HG03060 (cell line): Measurements from ENCODE around the gene CALML4.
A peak's percentile ranks its signal among the peaks of the same experiment; 100 is the strongest.
"Not testable (repeated sequence)": the region's sequence is repeated elsewhere in the genome, so short reads cannot be mapped to it uniquely, and the experiment has no call there.

Experiments used
- ATAC-seq: cut with Tn5 transposase; IDR thresholded peaks from one replicate; pipeline ENCODE4 v1.9.1; 2021; ENCODE audit warnings: low read depth, moderate number of reproducible peaks; ENCODE audit not compliant: unreplicated experiment

Gene CALML4, protein sequence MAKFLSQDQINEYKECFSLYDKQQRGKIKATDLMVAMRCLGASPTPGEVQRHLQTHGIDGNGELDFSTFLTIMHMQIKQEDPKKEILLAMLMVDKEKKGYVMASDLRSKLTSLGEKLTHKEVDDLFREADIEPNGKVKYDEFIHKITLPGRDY

GRCh38 chr15:68204776-68205557 is at the start of gene CALML4:
Gene CALML4, minus strand, starts transcription at chr15:68205332. Its CDS starts 85 bp downstream, at chr15:68205247.
- ATAC-seq = no peak

- ATAC-seq = no peak
Measured at GRCh38 chr15:68252925-68253534, 47.9 kb upstream of the CALML4 start.

DNA sequence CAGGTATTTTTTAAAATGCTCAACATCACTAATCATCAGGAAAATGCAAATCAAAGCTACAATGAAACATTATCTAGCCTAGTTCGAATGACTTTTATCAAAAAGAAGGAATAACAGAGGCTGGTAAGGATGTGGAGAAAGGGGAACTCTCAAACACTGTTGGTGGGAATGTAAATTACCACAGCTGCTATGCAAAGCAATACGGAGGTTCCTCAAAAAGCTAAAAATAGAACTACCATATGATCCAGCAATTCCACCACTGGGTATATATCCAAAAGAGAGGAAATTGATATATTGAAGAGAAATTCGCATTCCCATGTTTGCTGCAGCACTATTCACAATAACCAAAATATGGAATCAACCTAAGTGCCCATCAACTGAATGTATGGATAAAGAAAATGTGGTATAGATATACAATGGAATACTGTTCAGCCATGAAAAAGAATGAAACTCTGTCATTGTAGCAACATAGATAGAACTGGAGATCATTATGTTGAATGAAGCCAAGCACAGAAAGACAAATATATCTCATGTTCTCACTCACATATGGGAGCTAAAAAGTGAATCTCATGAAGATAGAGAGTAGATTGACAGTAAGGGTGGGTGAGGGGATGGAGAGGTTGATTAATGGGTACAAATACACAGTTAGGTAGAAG is 44.1 kb upstream of the CALML4 start:
- no peak for ATAC-seq

- no peak for ATAC-seq
Measured at GRCh38 chr15:68244235-68244634, 39.1 kb upstream of the CALML4 start.

GRCh38 chr15:68241088-68241935 is 36.2 kb upstream of the CALML4 start:
- ATAC-seq = no peak

DNA sequence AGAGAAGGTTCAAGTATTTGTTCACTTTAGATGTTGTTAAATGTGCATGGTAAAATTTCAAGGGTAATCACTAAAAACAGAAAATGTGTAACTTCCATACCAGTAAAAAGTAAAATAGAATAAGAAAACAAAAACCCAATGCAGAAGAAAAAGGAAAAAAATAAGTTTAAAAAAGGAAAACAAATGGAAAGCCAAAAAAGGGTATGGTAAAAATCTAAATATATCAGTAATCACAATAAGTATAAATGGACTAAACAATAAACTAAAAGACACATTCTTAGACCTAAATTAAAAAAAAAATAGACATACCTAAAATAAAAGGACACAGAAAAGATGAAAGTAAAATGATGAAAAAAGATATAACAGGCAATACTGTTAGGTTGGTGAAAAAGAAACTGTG is 33.9 kb upstream of the CALML4 start:
- ATAC-seq = no peak

- ATAC-seq = no peak
Measured at GRCh38 chr15:68235022-68235421, 29.9 kb upstream of the CALML4 start.

- not testable (repeated sequence) for ATAC-seq
Measured at GRCh38 chr15:68234520-68234919, 29.4 kb upstream of the CALML4 start.

- ATAC-seq = no peak
Measured at GRCh38 chr15:68234060-68234459, 28.9 kb upstream of the CALML4 start.

DNA sequence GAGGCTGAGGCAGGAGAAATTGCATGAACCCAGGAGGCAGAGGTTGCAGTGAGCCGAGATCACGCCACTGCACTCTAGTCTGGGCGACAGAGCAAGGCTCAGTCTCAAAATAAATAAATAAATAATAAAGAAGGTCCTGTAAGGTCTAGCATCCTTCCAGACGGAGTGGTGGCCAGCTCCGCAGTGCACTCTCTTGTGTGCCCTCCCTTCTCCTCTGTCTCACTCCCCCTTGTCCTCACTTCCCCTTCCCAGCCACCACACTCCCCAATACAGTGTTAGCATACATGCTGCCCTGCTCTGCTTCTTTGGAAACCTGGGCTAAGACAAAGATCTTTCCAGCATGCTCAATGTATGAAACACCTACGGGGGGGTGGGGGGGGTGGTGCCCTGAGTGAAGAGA is 27.8 kb upstream of the CALML4 start:
- no peak for ATAC-seq

GRCh38 chr15:68232449-68232848 is 27.3 kb upstream of the CALML4 start:
- ATAC-seq = no peak

DNA sequence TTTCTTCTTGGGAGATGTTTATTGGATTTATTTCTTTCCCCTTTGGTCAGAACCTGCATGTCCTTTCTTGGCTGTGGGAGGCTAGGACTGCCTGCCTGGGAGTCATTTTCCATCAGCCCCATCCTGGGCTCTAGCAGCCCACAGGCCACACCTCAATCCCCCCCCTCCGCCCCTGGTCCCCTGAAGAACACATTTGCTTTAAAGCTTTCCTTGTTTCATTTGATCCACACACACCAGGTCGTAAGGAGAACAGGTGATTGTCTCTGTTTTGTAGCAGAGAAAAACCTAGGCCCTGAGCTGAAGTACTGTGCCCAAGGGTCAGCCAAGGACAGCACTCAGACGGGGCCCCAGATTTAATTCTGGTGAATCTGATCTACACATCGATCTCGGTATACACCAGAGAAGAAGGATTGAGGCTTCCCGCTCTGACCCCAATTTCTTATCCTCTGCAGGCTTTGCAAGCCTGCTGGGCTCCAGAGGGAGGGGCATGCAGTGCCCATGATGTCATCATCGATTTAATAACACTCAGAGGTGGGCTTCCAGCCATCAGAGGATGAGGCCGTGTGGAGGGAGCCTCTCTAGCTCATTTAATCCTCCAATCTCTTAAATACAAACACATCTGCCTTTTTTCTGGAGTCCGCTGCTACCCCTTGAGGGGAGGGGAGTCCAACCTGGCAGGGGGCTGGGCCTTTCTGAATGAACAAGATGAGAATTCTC is 26.1 kb upstream of the CALML4 start:
- no peak for ATAC-seq

GRCh38 chr15:68230157-68231100 is 25.3 kb upstream of the CALML4 start:
- no peak for ATAC-seq

DNA sequence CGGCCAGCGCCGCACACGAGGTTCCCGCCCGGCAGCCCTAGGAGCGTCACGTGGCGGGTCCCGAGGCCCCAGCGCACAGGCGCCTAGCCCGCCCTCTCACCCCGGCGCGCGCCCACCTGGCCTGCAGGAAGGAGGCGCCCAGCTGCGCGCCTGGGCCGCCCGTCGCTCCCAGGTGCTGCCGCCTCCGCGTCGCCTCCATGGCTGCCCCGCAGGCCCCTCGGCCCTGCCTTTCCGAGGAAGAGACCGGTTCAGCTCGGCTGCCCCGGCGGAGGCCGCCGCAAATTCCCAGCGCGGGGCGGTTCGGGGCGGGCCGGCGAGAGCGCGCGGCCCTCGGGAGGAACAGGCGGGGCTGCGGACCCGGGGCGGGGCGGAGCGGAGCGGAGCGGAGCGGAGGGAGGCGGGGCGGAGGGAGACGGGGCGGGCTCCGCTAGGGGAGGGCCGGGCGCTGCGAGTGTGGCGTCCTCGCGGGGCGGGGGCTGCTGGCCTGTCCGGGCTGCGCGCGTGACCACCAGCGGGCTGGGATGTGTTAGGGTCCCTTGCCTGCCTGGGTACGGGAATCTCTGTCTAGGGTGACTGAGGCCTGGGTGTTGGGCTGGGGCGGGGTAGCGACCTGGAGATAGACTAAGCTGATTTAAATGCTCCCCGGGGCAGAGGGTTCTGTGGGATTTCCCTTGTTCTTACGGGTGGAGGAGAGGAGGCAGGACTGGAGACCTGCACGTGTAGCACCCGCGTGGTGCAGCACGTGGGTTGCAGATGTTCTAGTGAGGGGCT is 24.4 kb upstream of the CALML4 start, which contains the start of gene CLN6:
Gene CLN6, minus strand, starts transcription at position 343 of the 771 bp plus-strand sequence. Its CDS starts 144 bp downstream, at position 199.
- ATAC-seq = peak; percentile 40

- ATAC-seq = no peak
Measured at GRCh38 chr15:68228971-68229385, 23.8 kb upstream of the CALML4 start.

DNA sequence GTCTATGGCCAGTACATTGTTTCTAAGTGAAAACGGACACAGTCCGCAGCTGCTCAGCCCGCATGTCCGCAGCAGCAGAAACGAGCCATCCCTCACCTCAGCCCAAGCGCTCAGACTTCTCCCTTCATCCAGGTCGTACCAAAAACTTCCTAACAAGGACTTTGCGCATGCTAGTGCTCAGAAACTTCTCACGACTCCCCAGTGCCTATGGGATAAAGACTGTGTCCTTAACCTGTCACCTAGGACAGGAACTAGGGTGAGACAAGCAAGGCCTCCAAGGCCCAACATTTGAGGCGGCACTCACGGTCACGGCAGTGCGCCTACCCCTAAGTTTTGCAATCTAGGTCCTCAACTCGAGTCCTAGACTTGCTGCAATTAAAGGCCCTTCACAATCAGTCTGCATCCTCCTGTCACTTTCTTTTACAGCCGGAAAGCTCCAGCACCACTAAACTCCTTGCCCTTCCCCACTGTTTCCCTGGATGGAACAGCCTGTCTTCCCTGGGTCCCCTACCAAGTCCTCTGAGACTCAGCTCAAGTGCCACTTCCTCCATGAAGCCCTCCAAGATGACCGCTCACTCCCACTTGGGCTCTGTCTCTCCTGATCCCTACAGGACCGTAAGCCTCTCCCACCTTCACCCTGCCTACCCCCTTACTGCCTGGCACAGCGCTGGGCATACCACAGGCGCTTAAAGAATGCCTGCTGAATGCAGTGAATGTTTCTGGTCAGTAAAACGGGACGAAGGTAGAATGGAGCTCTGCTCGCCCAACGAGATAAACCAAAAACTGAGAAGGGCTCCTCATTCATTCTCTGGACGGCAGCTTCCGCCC is 23.2 kb upstream of the CALML4 start:
- no peak for ATAC-seq

DNA sequence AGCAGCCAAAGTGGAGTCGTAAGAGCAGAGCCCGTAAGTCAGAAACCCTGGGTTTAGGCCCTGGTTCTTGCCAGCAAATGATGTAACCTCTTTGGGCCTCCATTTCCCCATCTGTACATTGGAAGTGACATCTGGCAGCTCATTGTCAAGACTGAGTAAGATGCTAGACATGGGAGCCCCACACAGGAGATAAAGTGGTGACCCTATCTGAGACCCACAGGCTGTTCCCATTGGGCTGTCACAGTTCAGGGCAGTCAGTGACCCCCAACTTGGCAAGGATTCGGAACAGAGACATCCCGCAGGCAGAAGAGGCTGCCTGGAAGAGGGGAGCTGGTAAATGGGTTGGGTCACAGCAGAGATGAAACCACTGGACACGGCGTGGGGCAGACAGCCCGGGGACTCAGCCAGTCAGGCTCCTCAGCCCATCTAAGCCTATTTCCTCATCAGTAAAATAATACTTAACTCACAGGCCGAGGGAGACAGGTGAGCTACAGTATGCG is 22.6 kb upstream of the CALML4 start:
- no peak for ATAC-seq
